Gastrocnemius medialis (tissue), 4 donors: ENCODE data around the gene MED27.

Source experiments
- CTCF ChIP-seq, 5 experiments: fragments of 450-650 bp in 3 of 5; fragments of 200-600 bp in 2 of 5; sonication (generic) in 2 of 5; IDR thresholded peaks in 4 of 5; conservative IDR thresholded peaks in 1 of 5; 1 replicate in 4 of 5; 2 replicates in 1 of 5; pipeline ENCODE4 v1.5.1; 2016 to 2019; ENCODE audit warnings: antibody characterized with exemption in 5 of 5, mild to moderate bottlenecking in 3 of 5, moderate library complexity in 3 of 5
- POLR2A ChIP-seq, 2 donors: fragments of 450-650 bp; IDR thresholded peaks; one replicate each; pipeline ENCODE4 v1.6.1; 2017; ENCODE audit warnings: antibody characterized with exemption in 2 of 2, mild to moderate bottlenecking in 2 of 2, moderate library complexity in 2 of 2

GRCh38 chr9:131965841-131966240 lies 113.8 kb downstream of the MED27 start:
- no peak for TF ChIP-seq CTCF (IDR thresholded peaks at IDR 0.05 in 4 of 5, conservative IDR thresholded peaks at IDR 0.05 in 1 of 5)
- no peak for TF ChIP-seq POLR2A (IDR thresholded peaks at IDR 0.05)
